HUES64 (cell line): Measurements from ENCODE around the gene OLFML1.

Experiments
- H3K27ac ChIP-seq: 2 replicates; pipeline ENCODE4 v1.7.0; 2013; ENCODE audit warnings: low read depth, low read length, inconsistent platforms
- H3K27me3 ChIP-seq: 2 replicates; pipeline ENCODE4 v1.6.1; 2013; ENCODE audit warnings: mild to moderate bottlenecking, low read length; ENCODE audit not compliant: insufficient read depth
- H3K36me3 ChIP-seq: 2 replicates; pipeline ENCODE4 v1.6.1; 2013; ENCODE audit warnings: mild to moderate bottlenecking, low read length; ENCODE audit not compliant: insufficient read depth
- H3K4me1 ChIP-seq: 2 replicates; pipeline ENCODE4 v1.6.1; 2013; ENCODE audit warnings: mild to moderate bottlenecking, low read length, moderate library complexity; ENCODE audit not compliant: insufficient read depth
- H3K4me3 ChIP-seq: 2 replicates; pipeline ENCODE4 v1.5.1; 2013; ENCODE audit warnings: mild to moderate bottlenecking, low read length, moderate library complexity
- H3K9ac ChIP-seq: 2 replicates; pipeline ENCODE4 v1.6.1; 2013; ENCODE audit warnings: mild to moderate bottlenecking, low read depth, low read length
- H3K9me3 ChIP-seq: 2 replicates; pipeline ENCODE4 v1.6.1; 2013; ENCODE audit warnings: low read depth, low read length; ENCODE audit not compliant: insufficient read depth
- WGBS: fragments of 150-250, 120-280 bp; methylation state at CpG from one replicate; pipeline ENCODE4 v1.1.7; 2013; ENCODE audit warnings: missing lambda C conversion rate; 5-methylcytosine and 5-hydroxymethylcytosine counted together

Gene OLFML1

DNA sequence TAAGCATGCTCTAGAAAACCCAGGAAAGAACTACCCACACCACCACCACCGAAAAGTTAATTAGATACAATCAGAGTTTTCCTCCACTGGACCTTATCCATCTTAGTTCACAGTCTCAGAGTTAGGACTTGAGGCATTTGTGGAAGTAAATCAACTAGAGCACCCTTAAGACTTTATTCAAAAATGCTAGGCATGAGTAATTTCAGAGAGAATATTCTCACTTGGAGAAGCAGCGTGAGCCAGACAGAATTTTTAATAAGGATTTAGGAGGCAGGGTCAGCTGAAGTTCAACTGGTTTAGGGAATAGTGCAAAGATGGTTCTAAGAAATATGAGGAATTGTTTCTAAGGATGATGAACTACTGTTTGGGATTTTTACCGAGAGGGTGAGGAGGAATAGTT is 1.2 kb upstream of the OLFML1 start:
- H3K4me1 ChIP-seq = peaks cover 11% of the 10 kb centered on the region
- H3K4me3 ChIP-seq = no peak overlapping the region
- no peaks in the 10 kb centered on the region for H3K36me3 ChIP-seq
- H3K9ac ChIP-seq = no peak overlapping the region
- H3K27ac ChIP-seq = no peak overlapping the region
- H3K27me3 ChIP-seq = no peaks in the 10 kb centered on the region
- 87% methylated on average over 3 of the region's 3 CpGs for WGBS
- H3K9me3 ChIP-seq = no peaks in the 10 kb centered on the region

DNA sequence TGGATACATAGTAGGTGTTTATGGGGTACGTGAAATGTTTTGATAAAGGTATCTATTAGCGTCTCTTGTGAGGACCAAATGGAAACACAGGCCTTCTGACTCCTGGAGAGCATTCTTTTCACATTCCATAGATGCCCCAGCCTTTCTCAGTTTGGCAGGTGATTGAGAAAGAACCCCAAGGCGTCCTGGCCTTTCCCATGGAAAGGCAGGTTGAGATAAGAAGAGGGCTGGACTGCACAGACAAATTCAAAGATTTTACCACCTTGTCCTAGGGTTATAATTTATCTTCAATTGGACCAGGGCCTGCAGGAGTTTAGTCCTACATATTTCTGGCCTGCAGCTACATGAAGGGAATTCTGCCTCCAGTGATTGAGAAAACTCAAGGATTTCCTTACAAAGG is 661 bp upstream of the OLFML1 start:
- no peaks in the 10 kb centered on the region for H3K9me3 ChIP-seq
- 41% methylated on average over 3 of the region's 3 CpGs for WGBS
- H3K27me3 ChIP-seq = no peaks in the 10 kb centered on the region
- H3K9ac ChIP-seq = no peak overlapping the region
- no peak overlapping the region for H3K4me3 ChIP-seq
- peaks cover 11% of the 10 kb centered on the region for H3K4me1 ChIP-seq
- H3K36me3 ChIP-seq = no peaks in the 10 kb centered on the region
- no peak overlapping the region for H3K27ac ChIP-seq

GRCh38 chr11:7486098-7486780 is 933 bp downstream of the OLFML1 start:
- Histone ChIP-seq H3K4me3 (no peak overlapping the region), H3K27ac (no peak overlapping the region), H3K9me3 (no peaks in the 10 kb centered on the region), H3K27me3 (no peaks in the 10 kb centered on the region), H3K36me3 (no peaks in the 10 kb centered on the region), H3K4me1 (peaks cover 11% of the 10 kb centered on the region), H3K9ac (no peak overlapping the region)
- WGBS = 96% methylated on average over 2 of the region's 2 CpGs

DNA sequence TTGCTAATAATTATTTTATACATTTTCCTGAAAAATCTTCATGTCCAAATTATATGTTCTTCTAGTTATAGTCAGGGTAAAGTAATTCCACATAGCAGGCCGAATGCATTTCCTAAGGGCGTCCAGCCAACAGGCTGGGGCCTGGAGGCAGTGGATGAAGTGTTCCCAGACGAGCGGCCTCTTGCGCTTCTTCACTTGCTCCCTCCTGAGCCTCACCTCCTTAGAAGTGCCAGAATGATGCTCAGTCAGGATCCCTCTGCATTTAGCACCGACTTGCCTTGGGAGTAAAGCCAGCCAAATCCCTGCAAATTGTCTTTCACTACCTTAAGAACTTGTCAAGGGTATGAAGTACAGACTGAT is 1.5 kb downstream of the OLFML1 start:
- WGBS = 94% methylated on average over 6 of the region's 6 CpGs
- no peaks in the 10 kb centered on the region for H3K36me3 ChIP-seq

DNA sequence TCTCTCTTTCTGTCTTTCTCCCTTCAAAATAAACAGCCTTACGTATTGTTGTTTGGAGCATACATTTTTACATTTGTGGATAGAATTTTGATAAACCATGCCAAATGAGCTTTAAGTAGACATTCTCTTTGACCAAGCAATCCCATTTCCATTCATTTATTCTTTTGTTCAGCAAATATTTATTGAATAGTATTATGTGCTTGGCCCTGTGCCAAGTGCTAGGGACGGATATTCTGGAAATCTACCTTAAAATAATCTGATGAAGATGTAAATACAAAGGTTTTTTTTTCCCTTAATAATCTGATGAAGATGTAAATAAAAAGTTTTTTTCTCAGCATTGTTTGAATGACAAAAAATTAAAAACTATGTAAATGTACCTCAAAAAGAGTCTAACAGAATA is 2.1 kb downstream of the OLFML1 start:
- Histone ChIP-seq H3K27ac (no peak overlapping the region), H3K36me3 (no peaks in the 10 kb centered on the region), H3K27me3 (no peaks in the 10 kb centered on the region), H3K9me3 (no peaks in the 10 kb centered on the region), H3K9ac (no peak overlapping the region), H3K4me3 (no peak overlapping the region), H3K4me1 (peaks cover 15% of the 10 kb centered on the region)
- 67% methylated on average over 2 of the region's 2 CpGs for WGBS

More for the DNA sequence above, 1.5 kb downstream of the OLFML1 start:
- no peak overlapping the region for H3K27ac ChIP-seq
- no peaks in the 10 kb centered on the region for H3K9me3 ChIP-seq
- no peaks in the 10 kb centered on the region for H3K27me3 ChIP-seq
- H3K4me3 ChIP-seq = no peak overlapping the region
- H3K9ac ChIP-seq = no peak overlapping the region
- peaks cover 11% of the 10 kb centered on the region for H3K4me1 ChIP-seq

DNA sequence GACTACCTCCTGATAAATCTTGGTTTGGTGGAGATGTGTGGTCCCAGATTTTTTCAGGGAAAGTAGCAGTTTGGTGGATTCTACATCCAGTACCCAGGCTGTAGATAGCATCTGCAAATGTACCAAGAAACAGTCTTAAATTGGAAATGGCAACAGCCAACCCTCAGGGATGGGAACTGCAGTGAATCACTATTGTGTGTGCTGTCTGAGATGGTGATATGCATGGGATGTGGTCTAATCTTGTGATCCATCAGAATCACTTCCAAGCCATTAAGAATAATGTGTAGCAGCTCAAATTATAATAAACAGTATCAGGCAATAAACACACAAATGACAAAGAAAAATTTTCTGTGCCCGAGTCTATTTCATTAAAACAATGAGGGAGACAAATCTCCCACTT is 3.4 kb downstream of the OLFML1 start:
- Histone ChIP-seq H3K27ac (no peak overlapping the region), H3K9ac (no peak overlapping the region), H3K4me3 (no peak overlapping the region), H3K27me3 (no peaks in the 10 kb centered on the region), H3K36me3 (no peaks in the 10 kb centered on the region), H3K9me3 (no peaks in the 10 kb centered on the region), H3K4me1 (peaks cover 15% of the 10 kb centered on the region)
- WGBS = 83% methylated on average over 1 of the region's 1 CpG

GRCh38 chr11:7489376-7489775 is 4.1 kb downstream of the OLFML1 start:
- Histone ChIP-seq H3K27me3 (no peaks in the 10 kb centered on the region), H3K27ac (no peak overlapping the region), H3K9ac (no peak overlapping the region), H3K36me3 (no peaks in the 10 kb centered on the region), H3K4me3 (no peak overlapping the region), H3K9me3 (no peaks in the 10 kb centered on the region), H3K4me1 (peaks cover 15% of the 10 kb centered on the region)
- 97% methylated on average over 2 of the region's 2 CpGs for WGBS

- Histone ChIP-seq H3K36me3 (no peaks in the 10 kb centered on the region), H3K9me3 (no peaks in the 10 kb centered on the region), H3K4me3 (no peak overlapping the region), H3K4me1 (peaks cover 9% of the 10 kb centered on the region), H3K27me3 (no peaks in the 10 kb centered on the region), H3K9ac (no peak overlapping the region), H3K27ac (no peak overlapping the region)
- 91% methylated on average over 4 of the region's 4 CpGs for WGBS
These were observed 4.7 kb downstream of the OLFML1 start for GRCh38 chr11:7490054-7490453.

- Histone ChIP-seq H3K27me3 (no peaks in the 10 kb centered on the region), H3K36me3 (no peaks in the 10 kb centered on the region), H3K4me1 (peaks cover 4% of the 10 kb centered on the region; the same call in 1 of the 2 replicates), H3K4me3 (no peak overlapping the region), H3K9me3 (no peaks in the 10 kb centered on the region), H3K9ac (no peak overlapping the region), H3K27ac (no peak overlapping the region)
- WGBS = 91% methylated on average over 1 of the region's 1 CpG
These were observed 5.2 kb downstream of the OLFML1 start for GRCh38 chr11:7490535-7490934.

GRCh38 chr11:7492253-7492652 is 6.9 kb downstream of the OLFML1 start:
- 82% methylated on average over 1 of the region's 1 CpG for WGBS
- Histone ChIP-seq H3K4me3 (no peak overlapping the region), H3K27me3 (no peaks in the 10 kb centered on the region), H3K27ac (no peak overlapping the region), H3K9me3 (no peaks in the 10 kb centered on the region), H3K36me3 (no peaks in the 10 kb centered on the region), H3K9ac (no peak overlapping the region), H3K4me1 (peaks cover 4% of the 10 kb centered on the region; the same call in 1 of the 2 replicates)

DNA sequence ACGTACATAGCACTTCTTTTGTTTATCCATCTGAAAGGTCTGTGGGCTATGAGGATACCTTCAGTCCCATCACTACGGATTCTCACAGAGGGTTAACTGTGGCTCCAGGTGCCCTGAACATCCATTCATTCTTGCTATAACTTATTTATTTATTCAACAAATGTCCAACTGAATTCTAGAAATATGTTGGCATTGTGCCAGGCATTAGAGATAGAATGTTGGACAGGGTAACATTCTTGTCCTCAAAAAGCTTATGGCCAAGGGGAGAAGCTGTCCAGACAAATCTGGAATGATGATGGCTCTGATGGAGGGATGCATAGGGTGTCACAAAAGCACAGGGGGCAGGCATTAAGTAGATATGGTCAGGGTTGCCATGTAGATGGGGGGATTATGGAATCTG is 8.4 kb downstream of the OLFML1 start:
- WGBS = 89% methylated on average over 2 of the region's 2 CpGs

More for the DNA sequence above, 8.4 kb downstream of the OLFML1 start:
- no peak overlapping the region for H3K9ac ChIP-seq
- H3K4me3 ChIP-seq = no peak overlapping the region
- H3K36me3 ChIP-seq = no peaks in the 10 kb centered on the region
- H3K9me3 ChIP-seq = no peaks in the 10 kb centered on the region
- H3K27ac ChIP-seq = no peak overlapping the region
- H3K4me1 ChIP-seq = peaks cover 8% of the 10 kb centered on the region
- H3K27me3 ChIP-seq = no peaks in the 10 kb centered on the region
